ACC112 (cell line): ENCODE measurements around the gene CCNK.

Experiments used
- H2AFZ ChIP-seq: fragments of 200-600 bp; sonication (generic); one replicate; pipeline ENCODE4 v1.6.0; 2017; ENCODE audit warnings: antibody characterized with exemption, low read length; ENCODE audit not compliant: unreplicated experiment
- H3K27ac ChIP-seq: fragments of 200-600 bp; sonication (generic); 2 replicates; pipeline ENCODE4 v1.5.1; 2014; ENCODE audit warnings: low read depth, mild to moderate bottlenecking, antibody characterized with exemption, low read length, moderate library complexity
- H3K27me3 ChIP-seq: fragments of 200-600 bp; sonication (generic); 2 replicates; pipeline ENCODE4 v1.6.1; 2014; ENCODE audit warnings: mild to moderate bottlenecking, antibody characterized with exemption, low read length, moderate library complexity, mixed read lengths; ENCODE audit not compliant: insufficient read depth
- H3K36me3 ChIP-seq: fragments of 200-600 bp; sonication (generic); 2 replicates; pipeline ENCODE4 v1.6.1; 2016; ENCODE audit warnings: mild to moderate bottlenecking, antibody characterized with exemption, low read length, moderate library complexity, mixed read lengths; ENCODE audit not compliant: insufficient read depth
- H3K4me1 ChIP-seq: fragments of 200-600 bp; sonication (generic); one replicate; pipeline ENCODE4 v1.6.1; 2016; ENCODE audit warnings: low read length, mixed read lengths; ENCODE audit not compliant: insufficient read depth, unreplicated experiment, control insufficient read depth
- H3K4me3 ChIP-seq: fragments of 200-600 bp; sonication (generic); 2 replicates; pipeline ENCODE4 v1.5.1; 2014; ENCODE audit warnings: mild to moderate bottlenecking, low read depth, low read length
- H3K79me2 ChIP-seq: fragments of 200-600 bp; sonication (generic); one replicate; pipeline ENCODE4 v1.6.0; 2016; ENCODE audit warnings: low read length; ENCODE audit not compliant: control insufficient read depth, unreplicated experiment, insufficient read depth

Gene CCNK

GRCh38 chr14:99538275-99538674, 57.1 kb downstream of the CCNK start:
- no peak overlapping the region for H2AFZ ChIP-seq
- H3K27me3 ChIP-seq, result no peaks in the 10 kb centered on the region
- H3K27ac ChIP-seq, result no peak overlapping the region
- H3K4me3 ChIP-seq, result no peak overlapping the region
- H3K4me1 ChIP-seq, result peaks cover 22% of the 10 kb centered on the region
- no peaks in the 10 kb centered on the region for H3K79me2 ChIP-seq
- H3K36me3 ChIP-seq, result no peaks in the 10 kb centered on the region

DNA sequence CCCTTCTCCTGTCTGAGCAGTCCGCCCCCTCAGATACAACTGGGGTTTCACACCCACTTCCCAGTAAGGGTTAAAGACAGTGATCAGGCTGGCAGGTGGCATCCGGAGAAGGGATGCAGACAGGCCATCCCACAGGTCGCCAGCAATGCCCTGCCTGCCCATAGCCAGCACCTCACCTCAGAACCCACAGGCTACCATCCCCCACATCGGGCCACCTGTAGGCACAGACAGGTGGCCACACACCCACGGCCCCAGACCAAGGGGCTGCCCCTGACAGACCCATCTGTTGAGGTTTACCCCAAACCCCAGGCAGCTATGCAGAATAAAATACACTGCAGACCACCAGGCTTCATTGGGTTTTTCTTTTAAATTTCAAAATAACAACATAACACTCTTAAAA, 57.5 kb downstream of the CCNK start:
- Histone ChIP-seq H3K36me3 (no peaks in the 10 kb centered on the region), H3K4me3 (no peak overlapping the region), H3K79me2 (no peaks in the 10 kb centered on the region), H3K4me1 (peaks cover 22% of the 10 kb centered on the region), H2AFZ (no peak overlapping the region), H3K27ac (no peak overlapping the region), H3K27me3 (no peaks in the 10 kb centered on the region)

- Histone ChIP-seq H3K79me2 (no peaks in the 10 kb centered on the region), H3K27me3 (no peaks in the 10 kb centered on the region), H3K4me3 (no peak overlapping the region), H3K36me3 (no peaks in the 10 kb centered on the region), H3K4me1 (peaks cover 22% of the 10 kb centered on the region), H3K27ac (no peak overlapping the region), H2AFZ (no peak overlapping the region)
These were observed 58.3 kb downstream of the CCNK start for GRCh38 chr14:99539491-99539890.

DNA sequence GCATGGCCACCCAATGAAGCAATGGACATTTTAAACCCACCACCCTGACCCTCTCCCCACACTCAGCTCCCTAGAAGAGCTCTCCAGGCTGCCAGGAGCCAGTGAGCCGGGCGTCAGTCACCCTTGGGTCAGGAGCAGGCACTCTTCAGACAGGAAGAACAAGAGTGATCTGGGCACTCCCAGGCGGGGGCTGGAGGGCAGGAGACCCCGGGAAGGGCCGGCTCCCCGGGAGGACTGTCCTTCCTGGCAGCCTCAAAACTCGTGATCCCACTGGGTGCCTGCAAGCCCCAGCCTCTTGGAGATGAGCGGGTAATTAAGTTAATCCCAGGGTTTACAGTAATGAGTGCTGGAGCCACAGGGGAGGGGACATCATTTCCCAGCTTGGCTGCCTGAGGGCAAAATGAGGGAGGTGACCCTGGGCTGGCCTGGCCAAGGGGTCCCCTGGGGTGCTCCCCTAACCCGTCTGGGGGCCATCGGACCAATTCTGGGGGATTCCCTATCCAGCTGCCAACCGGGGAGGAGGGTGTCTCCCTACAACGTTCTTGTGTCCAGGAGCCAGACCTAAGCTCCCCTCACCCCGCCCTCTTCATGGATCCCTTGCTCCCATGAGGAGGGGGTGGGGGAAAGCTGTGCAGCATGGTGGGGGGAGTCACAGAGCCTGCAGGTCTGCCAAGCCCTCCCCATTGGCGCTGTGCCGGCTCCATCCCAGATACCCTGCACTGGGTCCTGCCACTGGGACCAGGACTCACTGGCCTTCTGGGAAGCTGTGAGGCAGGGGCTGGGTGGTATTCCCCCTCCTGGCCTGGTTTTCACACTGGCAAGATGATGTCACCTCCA, 59.2 kb downstream of the CCNK start:
- H3K79me2 ChIP-seq, result no peaks in the 10 kb centered on the region
- H3K27me3 ChIP-seq, result no peaks in the 10 kb centered on the region
- no peak overlapping the region for H3K27ac ChIP-seq
- H3K4me1 ChIP-seq, result peaks cover 22% of the 10 kb centered on the region
- no peak overlapping the region for H3K4me3 ChIP-seq
- H2AFZ ChIP-seq, result no peak overlapping the region
- H3K36me3 ChIP-seq, result no peaks in the 10 kb centered on the region

GRCh38 chr14:99541211-99541610, 60.0 kb downstream of the CCNK start:
- Histone ChIP-seq H3K4me1 (peaks cover 22% of the 10 kb centered on the region), H3K27ac (no peak overlapping the region), H3K4me3 (no peak overlapping the region), H3K27me3 (no peaks in the 10 kb centered on the region), H2AFZ (no peak overlapping the region), H3K36me3 (no peaks in the 10 kb centered on the region), H3K79me2 (no peaks in the 10 kb centered on the region)

DNA sequence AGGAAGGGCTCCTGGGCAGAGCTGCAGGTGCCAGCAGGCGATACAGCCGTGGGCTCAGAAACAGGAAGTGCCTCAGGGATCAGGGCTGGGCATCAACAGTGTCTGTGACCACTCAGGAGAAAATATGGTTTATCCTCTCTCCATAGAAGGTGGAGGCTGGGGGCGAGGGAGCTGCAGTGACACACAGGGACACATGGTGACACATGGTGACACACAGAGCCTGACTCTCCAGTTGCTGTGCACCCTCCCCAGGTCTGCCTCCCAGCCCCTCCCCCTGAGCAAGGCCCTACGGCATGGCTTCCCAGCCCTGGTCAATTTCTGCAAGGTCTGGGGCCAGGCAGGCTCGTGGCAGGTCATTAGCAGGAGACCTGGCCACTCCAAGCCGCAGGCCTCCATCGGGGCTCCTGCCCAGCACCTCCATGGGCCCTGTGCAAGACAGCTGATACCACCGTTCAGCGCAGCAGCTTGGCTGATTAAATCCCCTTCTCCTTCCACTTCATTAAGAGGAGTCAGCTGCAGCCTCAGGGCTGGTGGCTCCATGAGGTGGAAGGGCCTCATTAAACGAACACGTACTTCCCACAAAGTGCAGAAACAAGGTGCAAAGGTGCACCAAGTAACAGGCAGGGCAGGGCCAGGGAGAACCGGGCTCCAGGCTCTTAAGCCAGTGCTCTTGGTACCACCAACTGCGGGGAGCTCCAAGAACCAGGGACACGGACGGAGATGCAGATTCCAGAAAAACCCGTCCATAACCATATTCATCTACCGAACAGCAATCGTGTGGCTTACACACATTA, 60.7 kb downstream of the CCNK start:
- H3K36me3 ChIP-seq, result no peaks in the 10 kb centered on the region
- H3K4me3 ChIP-seq, result no peak overlapping the region
- no peak overlapping the region for H2AFZ ChIP-seq
- no peak overlapping the region for H3K27ac ChIP-seq
- peaks cover 18% of the 10 kb centered on the region for H3K4me1 ChIP-seq
- H3K27me3 ChIP-seq, result no peaks in the 10 kb centered on the region
- H3K79me2 ChIP-seq, result no peaks in the 10 kb centered on the region

- Histone ChIP-seq H3K27ac (no peak overlapping the region), H3K4me3 (no peak overlapping the region), H3K4me1 (peaks cover 11% of the 10 kb centered on the region), H2AFZ (no peak overlapping the region), H3K79me2 (no peaks in the 10 kb centered on the region), H3K36me3 (no peaks in the 10 kb centered on the region), H3K27me3 (no peaks in the 10 kb centered on the region)
These were observed 61.4 kb downstream of the CCNK start for GRCh38 chr14:99542566-99542965.

GRCh38 chr14:99543370-99543769, 62.2 kb downstream of the CCNK start:
- H2AFZ ChIP-seq, result no peak overlapping the region
- H3K4me3 ChIP-seq, result no peak overlapping the region
- H3K4me1 ChIP-seq, result peaks cover 3% of the 10 kb centered on the region
- no peaks in the 10 kb centered on the region for H3K36me3 ChIP-seq
- no peaks in the 10 kb centered on the region for H3K27me3 ChIP-seq
- H3K79me2 ChIP-seq, result no peaks in the 10 kb centered on the region
- no peak overlapping the region for H3K27ac ChIP-seq

DNA sequence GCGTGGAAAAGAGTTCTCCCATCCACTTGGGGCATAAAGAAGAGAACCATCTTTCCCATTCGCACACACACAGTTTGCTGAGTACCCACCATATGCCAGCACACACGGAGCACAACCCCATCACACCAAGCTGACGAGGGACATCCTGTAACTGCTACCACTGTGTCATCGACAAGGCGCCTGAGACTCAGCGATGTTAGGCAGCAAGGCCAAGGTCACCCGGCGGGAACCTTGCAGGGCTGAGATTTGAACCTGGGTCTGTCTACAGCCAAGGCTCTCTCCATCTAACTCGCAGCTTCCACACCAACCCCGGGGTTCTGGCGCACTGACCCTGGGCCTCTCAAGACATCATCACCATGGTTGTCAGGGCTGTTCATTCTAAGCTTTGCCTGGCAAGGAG, 62.8 kb downstream of the CCNK start:
- Histone ChIP-seq H3K27me3 (no peaks in the 10 kb centered on the region), H3K4me3 (no peak overlapping the region), H3K4me1 (no peaks in the 10 kb centered on the region), H2AFZ (no peak overlapping the region), H3K36me3 (no peaks in the 10 kb centered on the region), H3K79me2 (no peaks in the 10 kb centered on the region), H3K27ac (no peak overlapping the region)

- Histone ChIP-seq H3K4me1 (no peaks in the 10 kb centered on the region), H2AFZ (no peak overlapping the region), H3K79me2 (no peaks in the 10 kb centered on the region), H3K27ac (no peak overlapping the region), H3K27me3 (no peaks in the 10 kb centered on the region), H3K36me3 (no peaks in the 10 kb centered on the region), H3K4me3 (no peak overlapping the region)
These were observed 63.8 kb downstream of the CCNK start for GRCh38 chr14:99544991-99545390.

- no peaks in the 10 kb centered on the region for H3K79me2 ChIP-seq
- H3K4me1 ChIP-seq, result no peaks in the 10 kb centered on the region
These were observed 64.4 kb downstream of the CCNK start for GRCh38 chr14:99545586-99545985.

More at GRCh38 chr14:99545586-99545985, 64.4 kb downstream of the CCNK start:
- Histone ChIP-seq H3K27ac (no peak overlapping the region), H3K27me3 (no peaks in the 10 kb centered on the region), H3K4me3 (no peak overlapping the region), H2AFZ (no peak overlapping the region), H3K36me3 (no peaks in the 10 kb centered on the region)
